OCI-LY7 (cell line): ENCODE data around the gene XRCC5. TPM values are rescaled to one million over a fixed set of nuclear protein-coding genes. Genes with fewer than 3 reads are reported as not detected.
A peak's percentile ranks its signal among the peaks of the same experiment; 100 is the strongest.

ENCODE experiments used
- BruUV-seq: library from RNA; stranded (reverse); fragments of 400-500 nt; replicated peaks from 2 replicates; lab custom pipeline; 2021; lab: Mats Ljungman, UMichigan
- CTCF ChIA-PET: fragments of 300-600 bp; sonication (Branson Sonifier 250); formaldehyde crosslinking; loops from one replicate; lab custom pipeline; 2022; ENCODE audit warnings: antibody characterized with exemption; ENCODE audit not compliant: unreplicated experiment; lab: Charles Lee
- POLR2A ChIA-PET: fragments of 300-600 bp; sonication (Branson Sonifier 250); formaldehyde crosslinking; loops from one replicate; lab custom pipeline; 2022; ENCODE audit warnings: antibody characterized with exemption; lab: Charles Lee
- DNase-seq: peaks from one replicate; pipeline ENCODE4 v3.0.0-alpha.2; 2015; ENCODE audit warnings: low spot score
- H2AFZ ChIP-seq: fragments of 200-600 bp; sonication (generic), shearing (Covaris generic); 2 replicates; pipeline ENCODE4 v1.6.1; 2014; ENCODE audit warnings: mild to moderate bottlenecking, antibody characterized with exemption, low read length, moderate library complexity
- H3K27ac ChIP-seq: fragments of 200-600 bp; sonication (generic); 2 replicates; pipeline ENCODE4 v1.5.1; 2014; ENCODE audit warnings: mixed run types, low read depth, mild to moderate bottlenecking, moderate library complexity, low read length, inconsistent platforms; ENCODE audit not compliant: poor library complexity, severe bottlenecking
- H3K36me3 ChIP-seq: fragments of 200-600 bp; sonication (generic); 2 replicates; pipeline ENCODE4 v1.6.1; 2014; ENCODE audit warnings: mild to moderate bottlenecking, antibody characterized with exemption, low read length, moderate library complexity, mixed read lengths; ENCODE audit not compliant: insufficient read depth
- H3K4me1 ChIP-seq: fragments of 200-600 bp; sonication (generic); 2 replicates; pipeline ENCODE4 v1.5.1; 2014; ENCODE audit warnings: mild to moderate bottlenecking, low read length; ENCODE audit not compliant: insufficient read depth, poor library complexity, severe bottlenecking
- H3K4me2 ChIP-seq: fragments of 200-600 bp; sonication (generic); 2 replicates; pipeline ENCODE4 v1.6.1; 2014; ENCODE audit warnings: mild to moderate bottlenecking, low read length
- H3K4me3 ChIP-seq: fragments of 200-600 bp; sonication (generic); 2 replicates; pipeline ENCODE4 v1.5.1; 2014; ENCODE audit warnings: mild to moderate bottlenecking, low read depth, low read length; ENCODE audit not compliant: poor library complexity, severe bottlenecking
- H3K79me2 ChIP-seq: fragments of 200-600 bp; sonication (generic); 2 replicates; pipeline ENCODE4 v1.6.1; 2016; ENCODE audit warnings: low read depth, mild to moderate bottlenecking, low read length, moderate library complexity, mixed read lengths; ENCODE audit not compliant: insufficient read depth
- H3K9me2 ChIP-seq: fragments of 200-600 bp; sonication (generic); 2 replicates; pipeline ENCODE4 v1.6.1; 2016; ENCODE audit warnings: mild to moderate bottlenecking, low read length, mixed read lengths; ENCODE audit not compliant: insufficient read depth
- H3K9me3 ChIP-seq: fragments of 200-600 bp; sonication (generic); 2 replicates; pipeline ENCODE4 v1.6.1; 2014; ENCODE audit warnings: mild to moderate bottlenecking, mixed run types, low read length, mixed read lengths
- H4K20me1 ChIP-seq: fragments of 200-600 bp; sonication (generic); 2 replicates; pipeline ENCODE4 v1.6.1; 2014; ENCODE audit warnings: mild to moderate bottlenecking, antibody characterized with exemption, low read length, moderate library complexity, mixed read lengths; ENCODE audit not compliant: insufficient read depth
- EZH2phosphoT487 ChIP-seq: fragments of 200-600 bp; sonication (generic); IDR thresholded peaks from 2 replicates; pipeline ENCODE4 v1.6.1; 2018; ENCODE audit warnings: low read depth, borderline replicate concordance, mild to moderate bottlenecking, mixed run types, antibody characterized with exemption, low read length, moderate library complexity, mixed read lengths
- intact Hi-C: fragments of 100-400 bp; cut with micrococcal nuclease; formaldehyde crosslinking; loops from one replicate; pipeline ENCODE4 v1.10.0; 2022; ENCODE audit not compliant: unreplicated experiment
- total RNA-seq, 2 experiments: library from RNA; depleted of rRNA in 1 of 2; stranded (reverse); fragments of >200 nt in 1 of 2; shearing (Covaris generic) in 1 of 2; gene quantifications; 2 replicates each; pipeline ENCODE4 v1.2.3, GENCODE V29; 2014 to 2022
- TF ChIP-seq, protein P1 (sequence below): fragments of 200-600 bp; sonication (generic); conservative IDR thresholded peaks from 2 replicates; pipeline ENCODE4 v1.5.1; 2014; ENCODE audit warnings: mild to moderate bottlenecking, antibody characterized with exemption, low read length, moderate library complexity, mixed read lengths

Gene XRCC5
- total RNA-seq, 2 experiments from 2014 or later: 174 to 344 TPM

DNA sequence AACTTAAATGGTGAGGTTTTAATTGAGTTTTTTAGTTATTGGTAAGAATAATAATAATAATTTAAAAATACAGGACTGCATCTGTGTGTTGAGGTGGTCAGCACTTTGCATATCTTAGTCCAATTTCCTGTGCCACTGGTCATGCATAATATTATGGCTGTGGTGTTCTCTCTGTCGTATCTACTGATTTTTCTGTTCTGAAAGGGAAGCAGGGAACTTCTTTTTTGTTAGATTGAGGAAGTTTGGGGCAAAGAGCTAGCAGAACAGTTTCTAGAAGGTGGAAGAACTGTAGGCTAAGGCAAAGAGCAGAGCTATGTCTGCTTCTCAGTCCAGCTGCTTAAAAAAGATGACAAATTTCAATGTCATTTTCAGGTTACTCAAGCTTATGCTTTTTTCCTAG lies 74.3 kb downstream of the XRCC5 start:
- BruUV-seq: no TSS peak
- Histone ChIP-seq H4K20me1 (0 out of 2 replicates have a peak, but pooled peaks cover 22% of the 10 kb centered on the region), H3K4me1 (peaks cover 20% of the 10 kb centered on the region), H3K79me2 (peaks cover 67% of the 10 kb centered on the region), H3K9me2 (no peaks in the 10 kb centered on the region), H3K36me3 (peaks cover 97% of the 10 kb centered on the region), H3K4me3 (no peak overlapping the region), H2AFZ (no peak overlapping the region), H3K4me2 (no peak overlapping the region), H3K27ac (no peak overlapping the region), H3K9me3 (no peaks in the 10 kb centered on the region)
- intact Hi-C loops: no loop called here
- TF ChIP-seq EZH2phosphoT487: no peak
- TF ChIP-seq, protein P1, sequence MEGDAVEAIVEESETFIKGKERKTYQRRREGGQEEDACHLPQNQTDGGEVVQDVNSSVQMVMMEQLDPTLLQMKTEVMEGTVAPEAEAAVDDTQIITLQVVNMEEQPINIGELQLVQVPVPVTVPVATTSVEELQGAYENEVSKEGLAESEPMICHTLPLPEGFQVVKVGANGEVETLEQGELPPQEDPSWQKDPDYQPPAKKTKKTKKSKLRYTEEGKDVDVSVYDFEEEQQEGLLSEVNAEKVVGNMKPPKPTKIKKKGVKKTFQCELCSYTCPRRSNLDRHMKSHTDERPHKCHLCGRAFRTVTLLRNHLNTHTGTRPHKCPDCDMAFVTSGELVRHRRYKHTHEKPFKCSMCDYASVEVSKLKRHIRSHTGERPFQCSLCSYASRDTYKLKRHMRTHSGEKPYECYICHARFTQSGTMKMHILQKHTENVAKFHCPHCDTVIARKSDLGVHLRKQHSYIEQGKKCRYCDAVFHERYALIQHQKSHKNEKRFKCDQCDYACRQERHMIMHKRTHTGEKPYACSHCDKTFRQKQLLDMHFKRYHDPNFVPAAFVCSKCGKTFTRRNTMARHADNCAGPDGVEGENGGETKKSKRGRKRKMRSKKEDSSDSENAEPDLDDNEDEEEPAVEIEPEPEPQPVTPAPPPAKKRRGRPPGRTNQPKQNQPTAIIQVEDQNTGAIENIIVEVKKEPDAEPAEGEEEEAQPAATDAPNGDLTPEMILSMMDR: no peak
- POLR2A ChIA-PET: interaction anchor here (0.7 to 1.6 kb wide), 5 partner anchors 11 to 218 kb away, joined by 3 read pairs; no protein-coding TSS in a partner anchor
- peak; percentile 14 for DNase-seq
- CTCF ChIA-PET: no interaction called here

- TF ChIP-seq EZH2phosphoT487: no peak
- TF ChIP-seq, protein P1: no peak
- H3K9me3 ChIP-seq: no peaks in the 10 kb centered on the region
- no peaks in the 10 kb centered on the region for H3K9me2 ChIP-seq
- ChIA-PET CTCF (no interaction called here), POLR2A (interaction anchor here (2.1 kb wide), 1 partner anchor 22 kb away, joined by 6 read pairs; no protein-coding TSS in a partner anchor)
- intact Hi-C loops: no loop called here
- no peak for DNase-seq
- H4K20me1 ChIP-seq: 0 out of 2 replicates have a peak, but pooled peaks cover 17% of the 10 kb centered on the region
- H3K27ac ChIP-seq: no peak overlapping the region
- no TSS peak for BruUV-seq
- H3K4me1 ChIP-seq: peaks cover 4% of the 10 kb centered on the region
- peaks cover 96% of the 10 kb centered on the region for H3K36me3 ChIP-seq
- no peak overlapping the region for H3K4me3 ChIP-seq
- no peak overlapping the region for H2AFZ ChIP-seq
- H3K4me2 ChIP-seq: no peak overlapping the region
- peaks cover 53% of the 10 kb centered on the region for H3K79me2 ChIP-seq
These were observed 79.4 kb downstream of the XRCC5 start for GRCh38 chr2:216188559-216188850.

DNA sequence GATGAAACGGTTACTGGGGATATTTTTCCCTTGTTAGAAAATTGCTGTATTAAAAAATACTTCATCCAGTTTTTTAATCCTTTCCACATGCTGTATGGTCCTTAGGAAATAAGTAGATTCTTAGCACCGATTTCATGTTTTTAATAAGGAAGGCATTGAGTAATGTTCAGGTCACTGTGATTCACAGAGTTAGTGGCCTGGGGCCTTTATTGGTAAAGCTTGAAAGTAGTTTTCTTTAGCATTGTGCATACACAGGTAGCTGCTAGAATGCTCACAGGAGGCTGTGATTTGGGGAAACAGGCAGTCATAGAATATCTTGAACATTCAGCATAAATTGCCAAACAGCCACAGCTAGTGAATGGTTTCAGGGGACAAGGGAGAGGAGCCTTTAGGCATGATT lies 79.8 kb downstream of the XRCC5 start:
- Histone ChIP-seq H3K4me2 (no peak overlapping the region), H3K4me3 (no peak overlapping the region), H2AFZ (no peak overlapping the region), H3K9me3 (no peaks in the 10 kb centered on the region), H3K79me2 (peaks cover 49% of the 10 kb centered on the region), H3K27ac (no peak overlapping the region), H3K36me3 (peaks cover 96% of the 10 kb centered on the region), H3K9me2 (no peaks in the 10 kb centered on the region), H4K20me1 (0 out of 2 replicates have a peak, but pooled peaks cover 17% of the 10 kb centered on the region), H3K4me1 (no peaks in the 10 kb centered on the region)
- no TSS peak for BruUV-seq
- DNase-seq: no peak
- ChIA-PET POLR2A (interaction anchor here (2.1 kb wide), 1 partner anchor 23 kb away, joined by 6 read pairs; no protein-coding TSS in a partner anchor), CTCF (no interaction called here)
- intact Hi-C loops: no loop called here
- no peak for TF ChIP-seq EZH2phosphoT487
